Dermis blood vessel endothelial cell (primary cell): ENCODE data around the gene MEIS2. TPM values are rescaled to one million over a fixed set of nuclear protein-coding genes. Genes with fewer than 3 reads are reported as not detected.

ENCODE experiments used
- DNase-seq: peaks from one replicate; pipeline ENCODE4 v3.0.0; 2010
- total RNA-seq: library from RNA; depleted of rRNA; stranded (reverse); fragments of >200 nt; gene quantifications from 2 replicates; pipeline ENCODE4 v1.2.3, GENCODE V29; 2014

Gene MEIS2
- total RNA-seq, 1 donor from 2014 or later: 13.8 TPM

DNA sequence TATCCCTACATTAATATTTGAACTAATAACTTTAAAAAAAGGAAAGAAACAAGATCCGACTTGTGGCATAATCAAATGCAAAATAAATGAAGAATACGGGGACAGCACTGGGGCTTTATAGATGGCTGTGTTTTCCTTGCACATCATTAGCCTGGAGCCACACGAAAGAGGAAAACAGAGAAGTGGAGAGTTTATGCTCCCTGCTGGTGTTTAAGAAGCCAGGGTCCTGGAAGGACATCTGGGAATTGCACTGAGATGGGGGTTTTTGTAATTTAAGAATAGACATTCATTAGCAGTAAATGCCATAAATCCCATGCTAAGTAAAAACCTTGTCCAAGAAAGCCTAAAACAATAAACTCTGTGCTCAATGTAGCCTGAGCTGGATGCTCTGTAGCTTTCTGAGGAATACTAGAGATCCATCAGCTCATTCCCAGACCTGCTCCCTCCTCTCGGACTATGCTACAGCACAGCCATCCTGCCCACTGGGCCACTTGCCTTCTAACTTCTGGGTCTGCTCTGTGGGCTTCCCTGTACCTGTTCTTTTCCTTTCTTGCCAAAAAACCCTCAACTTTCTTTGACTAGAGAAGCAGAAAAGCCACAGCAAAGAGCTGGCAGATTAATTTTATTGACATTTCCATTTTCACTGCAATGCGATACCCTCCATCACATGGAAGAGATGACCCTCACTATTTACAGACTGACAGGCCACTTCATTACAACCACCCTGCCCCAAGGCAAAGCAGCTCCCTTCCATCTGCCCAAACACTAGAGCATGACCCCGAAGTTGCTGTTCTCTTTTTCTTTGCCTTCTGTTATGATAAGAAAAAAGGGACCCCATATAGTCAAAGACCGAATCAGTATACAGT lies 62.3 kb downstream of the MEIS2 start:
- DNase-seq: no peak

DNA sequence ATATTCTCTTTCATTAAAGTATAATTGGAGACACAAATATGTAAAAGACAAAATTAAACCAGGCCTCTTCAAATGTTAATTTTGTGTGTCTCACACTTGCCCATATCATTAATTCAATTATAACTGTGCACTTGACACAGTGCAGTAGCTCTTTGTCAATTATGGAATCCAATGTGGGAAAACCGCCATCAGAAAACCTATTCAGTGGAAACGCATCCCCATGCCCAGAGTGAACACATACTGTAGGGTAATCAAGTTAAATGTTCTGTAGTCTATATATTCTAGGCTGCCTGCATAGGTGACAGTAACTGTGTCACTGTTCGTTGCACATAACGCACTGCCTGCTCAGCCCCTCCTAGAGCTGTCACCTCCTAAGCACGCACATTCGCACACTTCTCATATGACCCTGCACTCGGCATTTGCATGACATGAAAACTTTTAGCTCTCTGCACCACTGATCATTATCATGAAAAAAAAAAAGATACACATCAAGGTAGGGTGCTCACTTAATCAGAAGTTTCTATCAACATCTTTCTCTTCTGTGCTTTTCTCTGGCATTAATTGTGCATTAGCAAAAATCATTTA lies 63.2 kb downstream of the MEIS2 start:
- no peak for DNase-seq

DNA sequence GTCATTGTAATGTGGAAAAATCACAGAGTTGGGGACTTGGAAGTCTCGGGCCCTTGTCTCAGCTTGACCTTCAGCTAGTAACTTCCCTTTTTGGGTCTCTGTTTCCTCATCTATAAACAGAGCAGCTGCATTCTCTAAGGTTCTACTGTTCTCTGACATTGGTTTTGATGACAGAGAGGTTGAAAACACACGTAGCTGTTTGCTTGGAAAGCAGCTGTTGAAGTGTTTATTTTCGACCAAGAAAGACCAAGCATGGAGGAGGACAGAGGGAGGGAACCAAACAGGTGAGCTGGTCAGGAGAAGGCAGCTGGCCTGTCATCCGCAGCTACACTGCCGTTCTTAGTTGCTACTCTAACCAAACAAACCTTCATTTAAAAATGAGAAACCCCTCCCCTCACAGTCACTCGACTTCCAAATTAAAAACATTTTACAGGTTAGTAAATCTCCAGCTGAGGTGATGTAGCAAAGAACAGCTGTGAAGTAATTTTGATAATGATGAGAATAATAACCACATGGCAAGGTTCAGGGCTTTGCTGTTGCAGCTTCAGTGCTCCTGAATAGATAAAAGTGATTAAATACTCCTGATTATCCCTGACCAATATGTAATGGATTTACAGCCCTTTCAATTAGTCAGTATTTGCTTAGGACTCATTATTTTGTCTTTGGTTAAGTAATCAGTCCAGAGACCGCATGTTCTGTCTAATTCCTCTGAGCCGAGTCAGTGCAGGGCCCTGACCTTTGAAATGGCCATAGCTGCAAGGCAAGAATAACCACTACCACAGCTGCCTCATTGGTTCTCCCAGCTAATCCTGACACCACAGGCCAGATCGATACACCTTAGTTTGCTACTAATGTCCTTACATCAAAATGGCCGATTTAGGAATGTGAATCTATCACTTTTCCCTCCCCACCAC lies 65.3 kb downstream of the MEIS2 start:
- no peak for DNase-seq

DNA sequence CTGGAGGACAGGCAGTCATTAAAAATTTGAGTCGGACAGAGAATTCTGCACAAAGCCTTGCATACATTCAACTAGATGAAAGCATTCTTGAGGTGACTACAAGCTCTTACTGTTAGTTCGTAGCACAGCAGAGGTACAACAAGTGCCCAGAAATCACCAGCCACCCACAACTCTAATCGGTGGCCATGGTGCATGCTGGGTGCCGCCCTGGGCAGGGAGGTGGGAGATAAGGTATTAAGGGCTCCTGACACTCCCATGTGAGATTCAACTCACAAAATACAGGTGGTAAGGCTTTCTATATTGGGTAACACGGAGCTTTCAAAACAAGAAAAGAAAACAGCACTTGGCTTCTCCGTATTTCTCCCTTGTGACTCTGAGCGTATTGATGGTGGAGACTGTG lies 66.0 kb downstream of the MEIS2 start:
- DNase-seq: no peak

DNA sequence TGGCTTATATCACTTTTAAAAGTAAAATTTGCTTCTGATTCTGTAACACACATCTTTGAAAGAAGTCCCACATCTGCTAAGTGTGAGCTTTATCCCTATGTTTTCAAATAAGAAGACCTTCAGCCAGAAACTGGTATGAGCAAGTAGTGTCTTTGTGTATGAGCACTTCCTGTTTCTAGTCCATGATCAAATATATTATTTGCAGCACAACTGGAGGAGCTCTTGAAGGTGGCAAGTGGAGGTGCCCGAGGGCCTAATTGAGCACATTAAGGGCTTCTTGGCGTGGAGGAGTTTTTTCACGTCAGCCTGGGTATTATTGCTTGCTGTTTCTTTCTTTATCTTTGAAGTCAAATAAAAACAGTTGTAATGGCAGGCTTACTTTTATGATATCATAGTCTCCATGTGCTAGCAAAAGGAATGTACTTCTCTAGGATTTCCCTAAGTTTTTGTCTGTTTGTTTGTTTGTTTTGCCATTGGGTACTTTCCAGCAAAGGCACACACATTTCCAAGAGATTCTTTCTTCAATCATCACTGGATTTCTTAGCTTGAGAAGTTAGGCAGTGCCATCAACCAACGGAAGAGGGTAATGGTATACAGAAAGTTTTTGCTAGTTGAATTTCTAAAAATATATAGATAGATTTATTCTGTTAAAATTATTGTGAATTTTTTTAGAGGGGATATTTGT lies 68.1 kb downstream of the MEIS2 start:
- DNase-seq: no peak

DNA sequence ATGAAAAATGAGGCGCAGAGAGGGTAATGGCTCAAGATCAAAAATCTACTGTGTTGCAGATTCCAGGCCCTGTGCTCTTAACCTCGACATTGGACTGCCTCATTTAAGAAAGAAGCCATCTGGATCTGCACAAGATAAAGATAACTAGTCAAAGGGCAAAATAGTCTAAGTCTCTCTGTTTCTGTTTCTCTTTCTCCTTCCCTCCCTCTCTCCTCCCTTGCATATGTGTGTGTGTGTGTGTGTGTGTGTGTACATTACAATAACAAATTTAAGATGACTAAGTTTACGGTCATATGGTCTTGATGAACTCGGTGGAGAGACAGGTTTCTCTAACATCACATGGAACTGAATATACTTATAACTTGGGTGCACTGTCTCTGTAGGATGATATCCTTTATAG lies 69.2 kb downstream of the MEIS2 start:
- DNase-seq: no peak

DNA sequence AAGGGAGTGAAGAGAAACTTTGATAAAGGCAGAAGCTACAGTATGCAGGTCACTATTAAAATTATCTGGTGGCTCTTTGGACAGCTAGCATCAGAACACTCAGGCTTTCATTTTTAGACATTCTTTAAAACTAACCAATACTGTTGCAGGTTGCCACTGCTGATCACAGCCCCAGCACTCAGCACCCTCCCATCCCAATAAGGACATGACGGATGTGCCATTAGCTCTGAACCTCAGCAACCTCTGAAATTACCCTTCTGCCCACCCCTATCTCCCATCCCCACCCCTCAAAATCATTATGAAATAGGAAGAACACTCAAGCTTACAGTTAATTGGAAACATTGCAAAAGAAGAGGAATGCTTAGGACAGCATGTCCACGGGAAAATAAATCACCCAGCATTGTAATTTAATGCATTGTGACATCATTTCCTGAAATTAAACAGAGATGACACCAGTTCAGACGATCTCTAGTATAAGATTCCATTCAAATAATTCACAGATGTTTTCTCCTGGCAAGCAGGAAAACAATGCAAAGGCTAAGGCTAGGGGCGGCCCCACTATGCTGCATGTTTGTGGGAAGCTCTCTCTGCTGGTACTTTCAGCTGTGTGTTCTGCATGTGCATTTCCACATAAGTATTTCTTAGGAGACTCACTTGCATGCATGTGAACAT lies 71.6 kb downstream of the MEIS2 start:
- DNase-seq: peak; percentile 12

DNA sequence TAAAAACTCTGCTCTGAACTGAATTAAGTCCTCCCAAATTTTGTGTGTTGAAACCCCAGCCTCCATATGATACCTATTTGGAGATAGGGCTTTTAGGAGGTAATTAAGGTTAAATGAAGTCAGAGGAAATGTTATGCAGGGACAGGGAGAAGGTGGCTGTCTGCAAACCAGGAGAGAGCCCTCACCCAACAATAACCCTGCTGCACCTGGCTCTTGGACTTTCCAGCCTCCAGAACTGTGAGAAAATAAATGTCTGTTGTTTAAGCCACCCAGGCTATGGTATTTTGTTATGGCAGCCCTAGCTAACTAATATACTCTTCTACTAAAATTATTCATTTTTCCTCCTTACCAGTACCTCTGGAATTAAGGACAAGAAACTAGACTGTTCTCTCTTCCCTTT lies 79.5 kb downstream of the MEIS2 start:
- no peak for DNase-seq

DNA sequence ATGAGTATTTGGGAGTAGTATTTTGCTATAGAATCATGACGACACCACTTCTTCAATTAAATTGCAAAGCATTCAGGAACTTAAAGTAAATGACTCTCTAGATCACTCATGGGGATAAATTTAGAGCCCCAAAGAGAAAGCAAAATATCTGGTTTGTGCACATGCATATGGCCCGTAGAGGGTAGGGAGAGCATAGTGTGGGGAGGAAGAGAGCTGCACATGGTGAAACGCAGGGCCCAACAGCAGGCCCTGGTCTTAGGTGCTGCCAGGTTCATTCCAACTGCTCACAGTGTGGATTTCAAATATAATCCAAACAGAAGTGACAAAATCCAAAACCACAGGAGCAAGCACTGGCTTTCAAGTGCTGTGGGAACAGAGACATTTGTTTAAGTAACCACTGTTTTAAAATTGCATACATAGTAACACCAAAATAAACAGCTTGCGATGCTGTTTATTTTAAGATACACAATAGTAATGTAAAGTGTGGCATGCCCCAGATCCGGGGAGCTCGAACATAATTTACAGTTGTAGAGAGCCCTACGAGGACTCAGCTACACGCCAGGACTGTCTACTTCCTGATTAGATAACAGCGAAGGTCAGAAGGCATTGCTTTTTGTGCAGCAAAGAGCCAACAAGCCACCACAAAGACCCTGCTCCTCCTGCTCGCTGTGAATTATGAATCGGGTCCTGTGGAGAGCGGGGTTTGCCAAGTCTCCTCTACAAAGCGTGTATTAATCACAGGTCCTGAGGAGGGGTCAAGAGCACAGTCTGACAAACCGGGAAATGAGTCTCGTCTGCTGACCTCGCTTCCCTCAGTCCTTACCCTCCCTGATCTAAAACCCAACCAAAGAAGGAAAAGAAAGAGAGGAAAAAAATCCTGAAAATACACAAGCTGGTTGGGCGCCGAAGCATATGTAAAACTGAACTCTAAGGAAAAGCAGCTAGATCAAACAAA lies 80.6 kb downstream of the MEIS2 start:
- DNase-seq: peak; percentile 9

DNA sequence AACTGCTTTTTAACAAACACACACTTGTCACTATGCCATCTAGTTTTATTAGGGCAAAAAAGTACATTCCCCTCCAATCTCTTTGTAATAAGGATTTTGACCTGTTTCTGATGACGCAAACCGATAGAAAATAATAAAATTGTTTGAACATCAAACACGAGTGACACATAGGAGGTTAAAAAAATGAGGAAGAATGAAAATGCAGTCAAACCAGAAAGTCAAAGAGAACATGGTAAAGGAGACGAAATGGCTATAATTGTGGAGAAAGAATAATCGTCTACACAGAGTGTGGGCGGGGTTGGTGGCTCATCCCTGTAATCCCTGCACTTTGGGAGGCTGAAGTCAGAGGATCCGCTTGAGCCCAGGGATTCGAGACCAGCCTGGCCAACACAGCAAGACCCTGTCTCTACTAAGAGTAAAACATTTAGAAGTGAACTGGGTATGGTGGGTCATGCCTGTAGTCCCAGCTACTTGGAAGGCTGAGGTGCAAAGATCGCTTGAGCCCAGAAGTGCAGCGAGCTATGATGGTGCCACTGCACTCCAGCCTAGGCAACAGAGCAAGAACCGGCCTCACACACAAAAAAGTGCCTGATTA lies 83.2 kb downstream of the MEIS2 start:
- DNase-seq: no peak

DNA sequence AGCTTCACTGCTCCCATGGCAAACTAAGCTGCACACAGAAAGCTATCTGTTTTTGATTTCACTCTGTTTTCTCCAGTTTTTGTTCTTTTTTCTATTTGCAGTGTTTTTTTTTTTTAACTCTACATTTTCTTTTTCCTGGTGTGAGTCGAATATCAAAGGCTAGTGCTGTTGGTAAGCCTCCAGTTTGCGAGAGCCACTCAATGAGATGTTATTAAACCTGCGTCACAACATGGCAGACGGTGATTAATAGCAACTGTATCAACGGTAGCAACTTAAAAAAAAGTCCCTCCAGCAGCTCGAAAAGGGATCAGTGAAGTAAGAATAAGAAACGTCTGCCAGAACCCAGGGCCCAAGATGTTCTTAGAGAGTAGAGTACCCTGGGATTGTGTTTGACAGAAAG lies 84.1 kb downstream of the MEIS2 start:
- no peak for DNase-seq

DNA sequence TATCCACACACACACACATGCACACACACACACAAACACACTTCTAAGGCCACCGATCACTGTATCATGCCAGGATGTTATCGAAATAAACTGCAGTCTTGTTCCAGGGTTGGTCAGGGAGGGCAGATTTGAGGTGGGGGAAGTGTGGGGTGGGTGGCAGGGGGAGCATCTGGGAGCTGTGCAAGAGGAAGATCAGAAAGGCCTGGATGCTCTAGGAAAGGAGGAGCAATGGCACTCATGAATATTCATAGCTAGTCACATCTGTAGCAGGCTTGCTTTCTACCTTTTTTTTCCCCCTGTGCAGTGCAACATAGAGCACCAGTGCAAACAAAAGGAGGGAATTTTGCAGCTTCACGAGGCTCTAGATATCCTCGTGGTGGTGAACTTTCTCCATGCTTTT lies 84.9 kb downstream of the MEIS2 start:
- DNase-seq: no peak

DNA sequence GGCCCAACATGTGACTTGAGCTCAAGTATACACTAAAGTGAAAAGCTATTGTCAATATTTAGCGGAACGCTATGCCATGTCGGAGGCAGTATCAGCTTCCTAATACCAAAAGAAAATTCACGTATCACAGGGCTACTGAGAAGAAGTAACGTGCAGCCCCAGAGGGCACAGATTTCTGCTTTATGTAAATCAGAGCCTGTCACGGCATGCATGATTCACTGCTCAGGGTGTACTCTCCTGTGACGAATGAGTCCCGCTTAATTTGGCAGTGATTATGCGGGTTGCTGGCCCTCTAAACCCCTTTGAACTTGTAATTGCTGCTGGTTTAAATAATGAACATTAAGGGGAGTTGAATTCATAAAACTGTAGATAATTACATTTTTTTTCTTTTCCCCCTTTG lies 85.3 kb downstream of the MEIS2 start:
- DNase-seq: no peak

DNA sequence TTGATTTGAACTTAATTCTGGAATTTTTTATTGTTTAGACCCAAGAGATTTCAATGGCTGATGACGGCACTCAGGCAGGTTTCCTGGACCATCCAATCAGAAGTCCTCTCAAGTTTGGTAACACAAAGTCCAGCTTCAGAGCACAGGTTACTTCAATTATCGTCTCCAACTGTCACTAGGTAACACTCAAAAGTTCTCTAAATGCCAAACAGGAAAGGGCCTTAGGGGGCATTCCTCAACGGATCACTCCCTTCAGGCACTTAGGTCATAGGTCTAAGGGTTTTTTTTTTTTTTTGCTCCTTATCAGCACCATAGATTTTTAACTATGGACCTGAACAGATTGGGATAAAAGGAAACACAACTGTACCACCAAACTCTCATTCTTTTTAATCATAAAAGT lies 85.8 kb downstream of the MEIS2 start:
- no peak for DNase-seq

DNA sequence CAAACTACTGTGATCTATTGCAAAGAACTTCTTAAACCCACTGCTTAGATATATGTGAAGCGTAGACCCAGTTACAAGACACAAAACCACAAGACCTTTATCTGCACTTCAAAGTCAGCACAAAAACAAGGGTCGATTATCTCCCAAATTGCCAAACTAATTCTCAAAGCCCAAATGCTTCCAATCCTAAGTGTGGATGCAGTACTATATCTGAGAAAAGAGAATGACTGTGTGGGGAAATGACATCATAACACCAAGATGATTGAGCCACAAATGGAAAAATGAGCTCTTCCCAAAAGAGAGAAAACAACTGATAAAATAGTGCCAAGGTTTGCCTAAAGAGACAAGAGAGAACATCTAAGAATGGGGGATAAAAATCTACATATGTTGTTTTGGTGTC lies 86.2 kb downstream of the MEIS2 start:
- DNase-seq: no peak

DNA sequence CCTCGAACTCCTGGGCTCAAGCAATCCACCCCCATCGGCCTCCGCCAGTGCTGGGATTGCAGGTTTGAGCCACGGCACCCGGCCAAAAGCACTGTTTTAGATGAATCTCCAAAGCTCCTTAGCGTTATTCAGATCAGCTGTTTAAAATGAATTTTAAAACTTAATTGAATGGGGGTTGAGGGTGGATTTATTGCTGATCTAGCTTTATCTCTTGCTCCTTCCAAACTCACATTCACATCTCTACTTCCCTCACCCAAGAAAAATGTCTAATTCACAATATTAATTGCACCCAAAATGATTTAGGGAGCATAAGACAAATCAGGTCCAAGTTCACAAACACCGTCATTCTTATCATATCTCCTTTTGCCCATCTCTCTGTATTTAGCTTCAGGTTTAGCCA lies 89.8 kb downstream of the MEIS2 start:
- no peak for DNase-seq

DNA sequence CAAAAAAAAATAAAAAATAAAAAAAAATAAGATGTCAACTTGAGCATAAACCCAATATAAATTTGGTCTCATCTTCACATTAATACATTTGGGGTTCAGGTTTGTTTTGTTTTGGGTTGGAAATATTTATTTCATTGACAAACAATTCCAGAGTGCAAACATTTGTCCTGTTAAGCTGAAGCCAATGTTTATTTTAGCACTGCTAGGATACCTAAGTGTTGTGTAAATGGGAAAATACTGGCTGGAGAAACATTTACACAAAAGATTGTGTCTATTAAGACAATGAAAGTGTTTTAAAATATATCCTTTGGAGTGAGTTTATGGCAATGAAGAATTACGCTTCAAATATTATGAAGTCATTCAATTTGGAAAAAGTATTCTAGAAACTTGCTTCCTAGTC lies 91.1 kb downstream of the MEIS2 start:
- no peak for DNase-seq

DNA sequence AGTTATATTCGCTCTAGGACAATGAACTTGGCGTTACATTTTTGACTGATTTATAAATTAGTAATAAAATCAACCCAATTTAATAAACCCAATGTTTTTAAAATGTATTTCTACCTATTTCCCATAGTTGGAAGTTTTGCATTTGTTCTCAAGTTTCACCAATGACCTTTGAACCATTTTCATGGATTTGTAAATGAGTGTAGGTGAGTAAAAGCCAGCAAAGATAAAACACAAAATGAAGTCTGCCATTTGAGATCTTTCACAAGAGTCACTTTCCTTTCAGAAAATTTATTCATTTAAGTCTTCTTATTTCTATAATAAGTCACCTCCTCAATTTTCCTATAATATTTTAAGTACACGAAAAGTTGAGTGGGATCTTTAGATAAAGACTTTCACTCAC lies 92.1 kb downstream of the MEIS2 start:
- no peak for DNase-seq

DNA sequence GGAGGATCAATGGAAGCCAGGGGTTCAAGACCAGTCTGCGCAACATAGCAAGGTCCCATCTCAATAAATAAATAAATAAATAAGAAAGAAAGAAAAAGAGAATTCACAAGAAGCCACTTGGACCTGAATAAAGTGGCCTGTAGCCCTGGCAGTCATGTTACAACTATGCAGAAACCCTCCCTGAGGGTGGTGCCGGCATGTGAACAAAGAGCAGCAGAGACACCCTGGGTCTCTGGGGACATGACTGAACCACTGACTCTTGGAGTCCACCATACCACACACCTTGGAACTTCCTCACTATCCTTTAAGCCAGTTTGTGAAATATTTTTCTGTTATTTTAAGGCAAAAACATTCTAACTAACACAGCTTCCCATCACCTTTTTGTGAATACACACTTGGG lies 93.0 kb downstream of the MEIS2 start:
- no peak for DNase-seq

DNA sequence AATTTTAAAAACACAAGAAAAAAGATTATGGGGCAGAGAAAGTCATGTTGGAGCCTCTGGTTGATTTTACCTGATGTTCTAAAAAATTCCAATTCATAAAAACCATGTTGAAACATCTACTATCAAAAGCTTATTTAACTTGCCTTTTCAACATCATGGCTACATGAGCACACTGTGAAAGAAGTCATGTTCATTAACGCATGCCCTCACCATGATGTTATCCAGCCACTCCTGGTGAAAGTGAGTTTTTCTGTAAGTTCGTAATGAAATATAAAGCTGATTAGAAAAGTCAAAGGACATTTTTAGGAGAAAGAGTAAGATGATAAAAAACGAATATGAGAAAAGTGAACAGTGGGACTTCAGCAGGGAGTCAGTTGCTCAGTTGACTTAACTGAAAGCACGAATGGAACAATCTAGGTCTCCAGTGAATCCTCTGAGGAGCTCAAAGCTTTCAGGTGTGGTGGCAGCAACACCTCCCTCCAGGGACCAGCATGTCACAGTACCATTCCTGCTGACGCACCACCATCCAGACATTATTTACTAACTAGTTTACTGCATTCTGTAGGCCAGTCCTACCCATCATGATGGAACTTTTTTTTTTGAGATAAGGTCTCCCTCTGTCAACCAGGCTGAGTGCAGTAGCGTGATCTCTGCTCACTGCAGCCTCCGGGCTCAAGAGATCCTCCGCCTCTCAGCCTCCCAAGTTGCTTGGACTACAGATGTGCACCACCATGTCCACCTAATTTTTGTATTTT lies 95.2 kb downstream of the MEIS2 start:
- DNase-seq: no peak
